GM12874 (cell line): Measurements from ENCODE around the gene HSPA1A.

Source experiments
- CTCF ChIP-seq: IDR thresholded peaks from 2 replicates; pipeline ENCODE4 v1.5.1; 2011; ENCODE audit warnings: low read depth, mild to moderate bottlenecking, control low read depth, low read length, moderate library complexity; ENCODE audit not compliant: insufficient read depth

HSPA1A gene

GRCh38 chr6:31815025-31815838 is at the start of gene HSPA1A, which contains the start of gene HSPA1L:
Gene HSPA1A, plus strand, starts transcription at chr6:31815543. Its CDS starts 214 bp downstream, at chr6:31815757.
Gene HSPA1L, minus strand, starts transcription at chr6:31815283. Its CDS starts 3,311 bp downstream, at chr6:31811972.
- TF ChIP-seq CTCF = no peak

- TF ChIP-seq CTCF = no peak
Measured at GRCh38 chr6:31765559-31765909, 49.8 kb upstream of the HSPA1A start.

GRCh38 chr6:31765910-31766794 is 49.2 kb upstream of the HSPA1A start:
- no peak for TF ChIP-seq CTCF

GRCh38 chr6:31767096-31767645 is 48.2 kb upstream of the HSPA1A start:
- TF ChIP-seq CTCF = no peak

- TF ChIP-seq CTCF = no peak
Measured at GRCh38 chr6:31768363-31769257, 46.7 kb upstream of the HSPA1A start.

- TF ChIP-seq CTCF = peak; percentile 90
Measured at GRCh38 chr6:31769684-31770371, 45.5 kb upstream of the HSPA1A start.
